ENCODE data around the gene DMRTC2.

DMRTC2 gene

GRCh38 chr19:41895745-41896580, 51.1 kb downstream of the DMRTC2 start:
- no peaks in the 10 kb centered on the region for H3K9me2 ChIP-seq (replicated peaks; ENCODE audit: control insufficient read depth, low read length)
- no peaks in the 10 kb centered on the region for H3F3A ChIP-seq (ENCODE audit: control insufficient read depth, insufficient read depth)
- no peaks in the 10 kb centered on the region for H3K9me3 ChIP-seq (ENCODE audit: control insufficient read depth, insufficient read depth, low read length)
- peaks cover 12% of the 10 kb centered on the region for H3K79me2 ChIP-seq (ENCODE audit: control insufficient read depth, low read length)
- H4K20me1 ChIP-seq (ENCODE audit: control insufficient read depth, insufficient read depth, low read depth, low read length), result no peaks in the 10 kb centered on the region
- TF ChIP-seq EZH2phosphoT487 (IDR thresholded peaks at IDR 0.05; ENCODE audit: borderline replicate concordance, low read length) (no peak), CTCF (IDR thresholded peaks at IDR 0.05; ENCODE audit: low read depth, low read length, poor library complexity, severe bottlenecking) (peak; percentile 67)
- no peak overlapping the region for H3K27ac ChIP-seq (ENCODE audit: low read depth, low read length)
- no peak overlapping the region for H3K4me2 ChIP-seq (ENCODE audit: low read length)
- H3K36me3 ChIP-seq (ENCODE audit: control insufficient read depth, low read length), result peaks cover 82% of the 10 kb centered on the region
- H3K27me3 ChIP-seq (ENCODE audit: control insufficient read depth, low read length), result no peaks in the 10 kb centered on the region
- peaks cover 19% of the 10 kb centered on the region; the same call in 1 of the 2 replicates for H3K4me1 ChIP-seq (ENCODE audit: control insufficient read depth, low read length)
- H3K4me3 ChIP-seq (ENCODE audit: low read length), result no peak overlapping the region

GRCh38 chr19:41896581-41896942, 51.7 kb downstream of the DMRTC2 start:
- Histone ChIP-seq H4K20me1 (ENCODE audit: control insufficient read depth, insufficient read depth, low read depth, low read length) (no peaks in the 10 kb centered on the region), H3K4me2 (ENCODE audit: low read length) (no peak overlapping the region), H3K27me3 (ENCODE audit: control insufficient read depth, low read length) (no peaks in the 10 kb centered on the region), H3K4me3 (ENCODE audit: low read length) (no peak overlapping the region), H3K4me1 (ENCODE audit: control insufficient read depth, low read length) (peaks cover 19% of the 10 kb centered on the region; the same call in 1 of the 2 replicates), H3K9me2 (replicated peaks; ENCODE audit: control insufficient read depth, low read length) (no peaks in the 10 kb centered on the region), H3K9me3 (ENCODE audit: control insufficient read depth, insufficient read depth, low read length) (no peaks in the 10 kb centered on the region), H3K79me2 (ENCODE audit: control insufficient read depth, low read length) (peaks cover 9% of the 10 kb centered on the region; the same call in 1 of the 2 replicates), H3K27ac (ENCODE audit: low read depth, low read length) (no peak overlapping the region), H3F3A (ENCODE audit: control insufficient read depth, insufficient read depth) (no peaks in the 10 kb centered on the region), H3K36me3 (ENCODE audit: control insufficient read depth, low read length) (peaks cover 83% of the 10 kb centered on the region)
- no peak for TF ChIP-seq CTCF (IDR thresholded peaks at IDR 0.05; ENCODE audit: low read depth, low read length, poor library complexity, severe bottlenecking)
- no peak for TF ChIP-seq EZH2phosphoT487 (IDR thresholded peaks at IDR 0.05; ENCODE audit: borderline replicate concordance, low read length)

- no peak overlapping the region for H3K4me2 ChIP-seq (ENCODE audit: low read length)
- no peaks in the 10 kb centered on the region for H3F3A ChIP-seq (ENCODE audit: control insufficient read depth, insufficient read depth)
- H3K4me3 ChIP-seq (ENCODE audit: low read length), result no peak overlapping the region
- peaks cover 15% of the 10 kb centered on the region; the same call in 1 of the 2 replicates for H3K4me1 ChIP-seq (ENCODE audit: control insufficient read depth, low read length)
- H4K20me1 ChIP-seq (ENCODE audit: control insufficient read depth, insufficient read depth, low read depth, low read length), result no peaks in the 10 kb centered on the region
- H3K27ac ChIP-seq (ENCODE audit: low read depth, low read length), result no peak overlapping the region
- H3K27me3 ChIP-seq (ENCODE audit: control insufficient read depth, low read length), result no peaks in the 10 kb centered on the region
- H3K79me2 ChIP-seq (ENCODE audit: control insufficient read depth, low read length), result peaks cover 5% of the 10 kb centered on the region; the same call in 1 of the 2 replicates
- H3K36me3 ChIP-seq (ENCODE audit: control insufficient read depth, low read length), result peaks cover 83% of the 10 kb centered on the region
- no peaks in the 10 kb centered on the region for H3K9me2 ChIP-seq (replicated peaks; ENCODE audit: control insufficient read depth, low read length)
- no peak for TF ChIP-seq CTCF (IDR thresholded peaks at IDR 0.05; ENCODE audit: low read depth, low read length, poor library complexity, severe bottlenecking)
- TF ChIP-seq EZH2phosphoT487 (IDR thresholded peaks at IDR 0.05; ENCODE audit: borderline replicate concordance, low read length), result no peak
- H3K9me3 ChIP-seq (ENCODE audit: control insufficient read depth, insufficient read depth, low read length), result no peaks in the 10 kb centered on the region
Observed at GRCh38 chr19:41897181-41897580, 52.3 kb downstream of the DMRTC2 start.

Data from DOHH2 (cell line).